IPS DF 6.9 (cell line): ENCODE results near the gene CCDC9B.

Experiments
- DNase-seq: peaks from one replicate; pipeline ENCODE4 v3.0.0-alpha.2; 2013; ENCODE audit warnings: low read depth, low spot score
- H3K27ac ChIP-seq: one replicate; pipeline ENCODE4 v1.5.1; 2013; ENCODE audit warnings: low read length, control low read depth
- H3K27me3 ChIP-seq: 2 replicates; pipeline ENCODE4 v1.6.1; 2013; ENCODE audit warnings: mild to moderate bottlenecking, low read length; ENCODE audit not compliant: control insufficient read depth, insufficient read depth
- H3K36me3 ChIP-seq: 2 replicates; pipeline ENCODE4 v1.6.1; 2013; ENCODE audit warnings: low read length; ENCODE audit not compliant: control insufficient read depth, insufficient read depth
- H3K4me1 ChIP-seq: 2 replicates; pipeline ENCODE4 v1.6.1; 2013; ENCODE audit warnings: low read length; ENCODE audit not compliant: control insufficient read depth, insufficient read depth
- H3K4me3 ChIP-seq: 2 replicates; pipeline ENCODE4 v1.5.1; 2013; ENCODE audit warnings: mild to moderate bottlenecking, low read length
- H3K9me3 ChIP-seq: 2 replicates; pipeline ENCODE4 v1.6.1; 2013; ENCODE audit warnings: low read length, inconsistent platforms; ENCODE audit not compliant: control insufficient read depth, insufficient read depth
- WGBS: extraction: QIAGEN DNeasy Blood & Tissue Kit; methylation state at CpG from one replicate; pipeline ENCODE4 v1.1.7; 2013; ENCODE audit warnings: mixed read lengths, missing lambda C conversion rate; ENCODE audit not compliant: insufficient read length, insufficient coverage; 5-methylcytosine and 5-hydroxymethylcytosine counted together

CCDC9B gene

GRCh38 chr15:40287505-40287904, 53.2 kb downstream of the CCDC9B start:
- H3K4me1 ChIP-seq = peaks cover 3% of the 10 kb centered on the region
- H3K4me3 ChIP-seq = no peak overlapping the region
- H3K36me3 ChIP-seq = no peaks in the 10 kb centered on the region
- H3K27me3 ChIP-seq = peaks cover 29% of the 10 kb centered on the region
- no CpG with 5 or more reads among the region's 3 CpGs for WGBS
- H3K27ac ChIP-seq = no peak overlapping the region
- no peaks in the 10 kb centered on the region for H3K9me3 ChIP-seq
- no peak for DNase-seq

DNA sequence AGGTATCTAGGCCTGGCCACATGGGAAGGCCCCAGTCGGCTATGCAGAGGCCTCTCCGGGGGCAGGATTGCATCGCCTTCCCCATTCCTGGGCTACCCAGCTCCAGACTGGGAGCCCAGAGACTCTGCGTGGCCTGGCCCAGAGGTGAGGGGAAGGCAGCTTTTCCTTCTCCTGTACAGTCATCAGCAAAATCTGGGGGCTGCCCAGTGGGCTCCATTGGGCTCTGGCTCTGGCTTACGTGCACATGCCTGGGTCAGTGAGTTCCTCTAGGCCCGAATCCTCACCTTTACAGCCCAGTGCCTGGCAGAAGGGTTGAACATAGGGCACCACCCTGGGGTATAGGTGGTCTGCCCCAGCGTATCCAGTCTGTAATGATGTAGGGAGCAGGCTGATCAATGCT, 53.9 kb downstream of the CCDC9B start:
- no peak overlapping the region for H3K27ac ChIP-seq

GRCh38 chr15:40286061-40286532, 54.6 kb downstream of the CCDC9B start:
- WGBS = no CpG with 5 or more reads among the region's 7 CpGs
- no peak for DNase-seq
- no peak overlapping the region for H3K4me3 ChIP-seq
- peaks cover 1% of the 10 kb centered on the region; the same call in 1 of the 2 replicates for H3K4me1 ChIP-seq
- H3K27ac ChIP-seq = no peak overlapping the region
- no peaks in the 10 kb centered on the region for H3K36me3 ChIP-seq
- H3K9me3 ChIP-seq = no peaks in the 10 kb centered on the region
- peaks cover 30% of the 10 kb centered on the region for H3K27me3 ChIP-seq

More for the DNA sequence above, 53.9 kb downstream of the CCDC9B start:
- WGBS = no CpG with 5 or more reads among the region's 7 CpGs
- H3K9me3 ChIP-seq = no peaks in the 10 kb centered on the region
- peaks cover 2% of the 10 kb centered on the region for H3K4me1 ChIP-seq
- H3K4me3 ChIP-seq = no peak overlapping the region
- DNase-seq = no peak
- peaks cover 27% of the 10 kb centered on the region for H3K27me3 ChIP-seq
- H3K36me3 ChIP-seq = no peaks in the 10 kb centered on the region

DNA sequence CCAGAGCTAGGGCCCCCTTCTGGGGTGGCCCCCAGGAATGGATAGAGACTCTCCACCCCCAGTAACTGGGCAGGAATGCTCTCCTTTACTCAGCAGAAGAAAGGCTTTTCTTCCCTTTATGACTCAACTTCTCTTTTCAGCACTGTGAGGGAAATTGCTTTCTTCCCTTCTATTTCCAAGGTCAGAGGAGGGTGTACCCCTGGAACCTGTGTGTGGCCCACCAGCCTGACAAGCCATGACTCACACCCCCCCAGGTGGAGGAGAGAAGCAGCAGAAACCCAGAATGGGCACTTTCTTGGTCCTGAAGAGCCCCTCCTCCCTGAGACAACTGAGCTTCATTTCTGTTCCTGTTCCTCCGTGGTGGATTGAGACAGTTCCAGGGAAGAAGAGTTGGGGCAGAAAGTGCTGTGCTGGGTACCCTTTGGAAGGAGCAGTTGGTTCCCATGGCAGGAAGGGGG, 55.2 kb downstream of the CCDC9B start:
- Histone ChIP-seq H3K27me3 (peaks cover 35% of the 10 kb centered on the region), H3K4me1 (peaks cover 1% of the 10 kb centered on the region; the same call in 1 of the 2 replicates)

GRCh38 chr15:40285151-40285550, 55.6 kb downstream of the CCDC9B start:
- Histone ChIP-seq H3K4me3 (no peak overlapping the region), H3K27ac (no peak overlapping the region), H3K27me3 (peaks cover 36% of the 10 kb centered on the region), H3K4me1 (peaks cover 1% of the 10 kb centered on the region; the same call in 1 of the 2 replicates), H3K36me3 (no peaks in the 10 kb centered on the region), H3K9me3 (no peaks in the 10 kb centered on the region)
- DNase-seq = no peak
- no CpG with 5 or more reads among the region's 4 CpGs for WGBS

More for the DNA sequence above, 55.2 kb downstream of the CCDC9B start:
- no peak for DNase-seq
- Histone ChIP-seq H3K27ac (no peak overlapping the region), H3K4me3 (no peak overlapping the region), H3K36me3 (no peaks in the 10 kb centered on the region), H3K9me3 (no peaks in the 10 kb centered on the region)
- no CpG with 5 or more reads among the region's 1 CpG for WGBS

- Histone ChIP-seq H3K27ac (no peak overlapping the region), H3K4me3 (peak overlapping the region; percentile 7; the same call in 1 of the 2 replicates), H3K9me3 (no peaks in the 10 kb centered on the region), H3K4me1 (peaks cover 1% of the 10 kb centered on the region; the same call in 1 of the 2 replicates), H3K27me3 (peaks cover 36% of the 10 kb centered on the region), H3K36me3 (no peaks in the 10 kb centered on the region)
- no peak for DNase-seq
- no CpG with 5 or more reads among the region's 33 CpGs for WGBS
Observed at GRCh38 chr15:40283615-40284300, 57.0 kb downstream of the CCDC9B start.

- Histone ChIP-seq H3K4me3 (peak within 1 kb of the TSS; percentile 19; the same call in 1 of the 2 replicates), H3K4me1 (peaks cover 1% of the 10 kb centered on the region; the same call in 1 of the 2 replicates), H3K36me3 (no peaks in the 10 kb centered on the region), H3K27ac (no peak within 1 kb of the TSS), H3K27me3 (peaks cover 36% of the 10 kb centered on the region), H3K9me3 (no peaks in the 10 kb centered on the region)
- DNase-seq = no peak
- no CpG with 5 or more reads among the region's 76 CpGs for WGBS
Observed at GRCh38 chr15:40282869-40283614, 57.7 kb downstream of the CCDC9B start, which contains the start of gene ANKRD63. Gene ANKRD63 (minus strand): TSS chr15:40283064. CDS start chr15:40282586, 478 bp downstream.

GRCh38 chr15:40282147-40282868, 58.4 kb downstream of the CCDC9B start:
- H3K4me1 ChIP-seq = peaks cover 1% of the 10 kb centered on the region; the same call in 1 of the 2 replicates
- DNase-seq = no peak
- peak overlapping the region; percentile 19; the same call in 1 of the 2 replicates for H3K4me3 ChIP-seq
- H3K27ac ChIP-seq = no peak overlapping the region
- no CpG with 5 or more reads among the region's 92 CpGs for WGBS
- H3K36me3 ChIP-seq = no peaks in the 10 kb centered on the region
- peaks cover 36% of the 10 kb centered on the region for H3K27me3 ChIP-seq
- no peaks in the 10 kb centered on the region for H3K9me3 ChIP-seq

DNA sequence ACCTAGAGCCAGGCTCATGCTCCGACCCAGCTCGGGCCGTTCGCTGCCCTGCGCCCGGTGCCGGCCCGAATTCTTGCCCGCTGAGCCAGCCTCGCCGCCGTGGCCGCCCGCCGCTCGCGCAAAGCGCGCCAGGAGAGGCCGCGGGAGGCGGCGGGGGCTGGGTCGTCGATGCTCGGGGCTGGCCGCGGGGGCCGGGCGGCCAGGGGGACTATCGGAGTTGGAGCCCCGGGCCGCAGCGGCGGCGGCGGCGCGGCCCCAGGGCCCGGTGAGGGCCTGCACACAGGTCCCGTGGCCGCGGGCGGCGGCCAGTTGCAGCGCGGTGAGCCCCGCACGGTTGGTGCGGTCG, 59.0 kb downstream of the CCDC9B start:
- peak overlapping the region; percentile 19; the same call in 1 of the 2 replicates for H3K4me3 ChIP-seq
- H3K9me3 ChIP-seq = no peaks in the 10 kb centered on the region
- H3K36me3 ChIP-seq = no peaks in the 10 kb centered on the region
- H3K4me1 ChIP-seq = peaks cover 1% of the 10 kb centered on the region; the same call in 1 of the 2 replicates
- no peak for DNase-seq
- no CpG with 5 or more reads among the region's 51 CpGs for WGBS
- H3K27ac ChIP-seq = no peak overlapping the region
- H3K27me3 ChIP-seq = peaks cover 36% of the 10 kb centered on the region
